ENCODE measurements around the gene XYLT1. TPM values are rescaled to one million over a fixed set of nuclear protein-coding genes. Genes with fewer than 3 reads are reported as not detected.
A peak's percentile ranks its signal among the peaks of the same experiment; 100 is the strongest.
"Not testable (repeated sequence)": the region's sequence is repeated elsewhere in the genome, so short reads cannot be mapped to it uniquely, and the experiment has no call there.

Gene XYLT1
- total RNA-seq, 1 donor from 2014 or later, result 0.45 TPM

DNA sequence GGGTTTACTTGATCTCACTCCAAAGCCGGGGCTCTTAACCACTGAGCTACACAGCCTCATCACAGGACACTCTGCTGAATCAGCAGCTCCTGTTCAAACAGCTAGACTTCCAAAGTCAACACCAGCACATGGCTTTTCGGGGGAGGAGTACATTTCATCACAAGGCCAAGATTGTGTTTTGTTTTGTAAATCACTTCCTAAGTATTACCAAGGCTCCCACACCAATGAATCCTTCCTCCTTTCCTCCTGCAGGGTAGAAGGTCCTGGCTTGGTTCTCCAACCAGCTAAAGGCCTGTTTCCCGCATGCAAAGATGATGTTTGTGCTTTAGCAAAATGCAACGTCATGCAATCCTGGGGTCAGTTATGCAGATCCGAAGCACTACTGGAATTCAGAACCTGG is 152.5 kb downstream of the XYLT1 start:
- ATAC-seq, result no peak

DNA sequence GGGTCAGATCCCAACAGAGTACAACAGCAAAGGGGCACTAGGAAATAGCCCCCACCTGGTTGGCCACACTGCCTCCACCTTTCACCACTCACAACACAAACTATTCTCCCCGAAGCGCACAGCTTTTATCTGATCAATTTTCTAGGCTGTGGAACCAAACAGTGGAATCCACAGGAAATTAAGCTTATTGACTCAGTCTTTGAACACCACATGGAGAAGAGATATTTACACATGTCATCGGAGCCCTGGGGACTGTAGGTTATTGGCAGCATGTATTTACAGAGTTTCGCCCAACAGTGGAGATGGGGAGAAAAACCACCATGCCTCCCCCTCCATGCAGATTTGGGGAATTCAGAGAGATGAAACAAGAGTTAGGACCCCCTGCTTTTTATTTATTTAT is 154.8 kb downstream of the XYLT1 start:
- DNase-seq (ENCODE audit: low spot score) (no peak), ATAC-seq (no peak)

More for the DNA sequence above, 152.5 kb downstream of the XYLT1 start:
- DNase-seq (ENCODE audit: low spot score), result no peak

DNA sequence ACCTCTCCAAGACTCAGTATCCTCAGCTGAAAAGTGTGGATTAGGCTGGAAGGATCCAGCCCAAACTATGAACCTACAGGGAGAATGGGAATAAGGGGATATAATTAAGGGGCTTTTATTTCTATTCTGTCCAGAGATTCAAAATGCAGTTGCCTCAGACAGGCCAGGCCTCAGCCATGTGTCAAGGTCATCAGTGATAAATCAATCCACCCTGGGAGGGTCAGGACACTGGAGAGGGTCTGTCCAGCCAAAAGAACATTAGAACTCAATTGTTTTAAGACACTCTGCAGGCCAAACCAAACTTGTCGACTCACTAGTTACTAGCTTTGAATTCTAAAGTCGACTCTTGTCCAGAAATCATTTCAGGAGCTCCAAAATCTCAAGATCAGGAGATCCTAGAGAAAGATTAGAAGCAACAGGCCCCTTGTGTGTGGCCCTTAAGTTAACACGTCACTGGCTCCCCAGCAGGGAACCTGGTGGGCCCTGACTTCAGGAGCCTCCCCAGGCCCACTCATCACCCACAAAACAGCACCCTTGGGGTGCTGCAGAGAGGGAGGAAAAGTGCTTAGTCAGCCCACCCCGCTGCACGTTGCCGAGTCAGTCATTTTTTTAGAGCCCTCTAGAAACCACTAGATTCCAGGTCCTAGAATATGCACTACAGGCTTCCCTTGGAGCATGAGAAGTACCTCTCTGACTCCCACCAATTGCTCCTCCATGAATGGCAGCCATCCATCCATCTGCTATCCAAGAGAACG is 156.8 kb downstream of the XYLT1 start:
- ATAC-seq (no peak), DNase-seq (ENCODE audit: low spot score) (no peak)

- DNase-seq (ENCODE audit: low spot score), result no peak
- peak; percentile 37 for ATAC-seq
Observed at GRCh38 chr16:17313085-17313611, 157.6 kb downstream of the XYLT1 start.

DNA sequence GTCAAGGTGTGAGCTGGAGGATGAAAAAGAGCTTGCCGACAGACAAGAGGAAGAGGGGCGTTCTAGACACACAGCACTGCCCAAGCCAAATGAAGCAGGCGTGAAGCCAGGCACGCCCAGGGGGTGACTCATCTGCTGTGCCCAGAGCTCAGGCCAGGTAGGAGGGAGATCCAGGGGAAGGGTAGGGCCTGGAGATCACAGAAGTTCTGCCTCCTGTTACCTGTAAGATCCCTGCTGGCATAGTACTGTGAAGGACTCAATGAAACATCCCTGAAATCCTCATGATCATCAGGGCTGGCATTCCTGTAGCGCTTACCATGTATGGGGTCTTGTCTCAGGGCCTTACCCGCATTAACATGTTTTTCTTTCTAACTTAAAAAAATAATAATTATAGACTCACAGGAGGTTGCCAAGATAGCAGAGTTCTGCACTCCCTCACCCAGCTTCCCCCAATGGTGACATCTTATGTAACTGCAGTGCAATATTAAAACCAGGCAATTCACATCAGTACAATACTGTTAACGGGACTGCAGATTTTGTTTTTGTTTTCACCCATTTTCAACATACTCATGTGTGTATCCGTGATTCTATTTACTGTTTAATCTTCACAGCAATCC is 158.6 kb downstream of the XYLT1 start:
- no peak for DNase-seq (ENCODE audit: low spot score)
- ATAC-seq, result no peak

DNA sequence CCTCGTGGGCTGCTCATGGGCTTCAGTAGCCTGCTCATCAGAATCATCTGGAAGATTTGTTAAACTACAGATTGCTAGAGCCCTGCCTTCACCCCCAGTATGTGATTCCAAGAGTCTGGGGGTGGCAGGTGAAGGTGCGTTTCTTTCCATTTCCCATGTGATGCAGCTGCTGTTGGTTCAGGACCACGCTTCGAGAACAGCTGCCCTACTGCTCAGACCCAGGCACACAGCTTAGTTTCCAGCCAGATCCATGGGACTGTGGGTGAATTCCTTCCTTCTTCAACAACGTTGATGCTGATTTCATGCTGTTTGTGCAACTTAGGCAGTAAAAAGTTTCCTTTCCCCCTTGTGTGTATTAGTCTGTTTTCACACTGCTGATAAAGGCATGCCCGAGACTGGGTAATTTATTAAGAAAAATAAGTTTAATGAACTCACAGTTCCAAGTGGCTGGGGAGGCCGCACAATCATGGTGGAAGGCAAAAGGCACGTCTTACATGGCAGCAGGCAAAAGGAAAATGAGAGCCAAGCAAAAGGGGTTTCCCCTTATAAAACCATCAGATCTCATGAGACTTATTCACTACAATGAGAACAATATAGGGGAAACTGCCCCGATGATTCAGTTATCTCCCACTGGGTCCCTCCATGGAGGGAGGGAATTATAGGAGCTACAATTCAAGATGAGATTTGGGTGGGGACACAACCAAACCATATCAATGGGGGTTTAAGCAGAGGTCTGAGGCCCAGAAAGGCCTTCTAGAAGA is 159.2 kb downstream of the XYLT1 start:
- DNase-seq (ENCODE audit: low spot score) (no peak), ATAC-seq (no peak)

DNA sequence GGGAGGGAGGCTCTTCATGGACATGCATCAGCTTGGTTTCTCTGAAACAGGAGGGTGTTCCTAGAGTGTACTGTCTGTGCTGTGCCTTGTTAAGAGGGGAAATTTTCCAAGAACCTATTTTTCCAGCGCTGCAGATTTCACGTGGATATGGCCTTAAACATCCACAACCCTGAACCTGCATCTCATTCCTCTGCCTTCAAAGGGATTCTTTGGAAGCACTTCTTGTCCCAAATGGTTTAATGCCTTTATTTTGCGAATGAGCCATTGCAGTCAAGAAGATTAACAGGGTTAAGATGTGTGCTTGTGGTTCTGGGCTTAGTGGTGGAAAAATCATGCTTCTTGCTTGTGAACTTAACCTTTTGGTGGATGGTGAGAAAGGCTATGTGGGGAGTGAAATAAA is 161.2 kb downstream of the XYLT1 start:
- ATAC-seq (no peak), DNase-seq (ENCODE audit: low spot score) (no peak)

DNA sequence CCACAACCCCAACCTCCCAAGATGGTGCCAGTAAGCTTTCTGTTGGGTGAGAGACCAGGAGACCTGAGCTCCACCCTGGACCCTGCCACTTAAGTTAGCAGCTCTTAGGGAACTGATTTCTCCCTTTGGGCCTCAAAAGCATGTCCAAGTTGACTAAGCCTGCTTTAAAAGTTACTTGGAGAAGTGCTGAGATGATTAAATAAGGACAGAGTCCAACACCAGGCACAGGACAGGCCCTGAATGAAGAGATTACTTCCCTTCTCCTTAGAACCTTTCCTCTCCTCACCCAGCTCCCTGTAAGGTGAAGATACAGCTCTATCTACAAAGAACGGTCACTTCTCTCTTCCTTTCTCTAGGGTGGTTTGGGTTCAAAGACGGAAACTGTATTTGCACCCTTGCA is 162.6 kb downstream of the XYLT1 start:
- no peak for ATAC-seq

DNA sequence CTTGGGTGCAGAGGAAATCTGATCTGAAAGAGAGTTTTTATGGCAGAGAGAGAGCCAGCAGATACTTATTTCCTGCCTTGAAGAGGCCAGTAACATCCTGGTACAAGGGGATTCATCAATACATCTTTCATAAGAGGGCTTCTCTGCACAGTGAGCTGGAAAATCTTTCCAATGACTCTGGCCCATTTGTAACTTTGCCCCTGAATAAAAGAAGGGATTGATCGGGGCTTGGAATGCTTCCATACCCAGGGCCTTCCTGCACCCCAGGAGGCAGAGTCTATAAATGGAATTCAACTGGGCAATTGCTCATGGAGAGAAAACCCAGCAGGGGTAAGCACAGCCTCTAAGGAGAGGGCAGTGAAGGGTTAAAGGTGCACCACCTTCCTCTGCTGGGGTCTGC is 163.3 kb downstream of the XYLT1 start:
- DNase-seq (ENCODE audit: low spot score) (no peak), ATAC-seq (no peak)

More for the DNA sequence above, 162.6 kb downstream of the XYLT1 start:
- DNase-seq (ENCODE audit: low spot score), result no peak

- no peak for DNase-seq (ENCODE audit: low spot score)
- ATAC-seq, result no peak
Observed at GRCh38 chr16:17306745-17307144, 164.0 kb downstream of the XYLT1 start.

DNA sequence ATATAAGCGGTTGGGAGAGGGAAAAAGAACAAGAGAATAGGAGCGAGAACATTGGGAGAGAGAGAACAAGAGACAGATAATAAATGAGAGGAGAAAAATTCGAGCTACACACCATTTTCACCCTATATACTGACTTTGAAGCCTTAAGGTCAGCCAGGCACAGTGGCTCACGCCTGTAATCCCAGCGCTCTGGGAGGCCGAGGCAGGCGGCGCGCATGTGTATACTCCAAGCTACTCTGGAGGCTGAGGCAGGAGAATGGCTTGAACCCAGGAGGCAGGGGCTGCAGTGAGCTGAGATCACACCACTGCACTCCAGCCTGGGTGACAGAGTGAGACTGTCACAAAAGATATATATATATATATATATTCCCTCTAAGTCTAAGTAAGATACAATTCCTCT is 164.5 kb downstream of the XYLT1 start:
- ATAC-seq; DNase-seq (ENCODE audit: low spot score): not testable (repeated sequence)

DNA sequence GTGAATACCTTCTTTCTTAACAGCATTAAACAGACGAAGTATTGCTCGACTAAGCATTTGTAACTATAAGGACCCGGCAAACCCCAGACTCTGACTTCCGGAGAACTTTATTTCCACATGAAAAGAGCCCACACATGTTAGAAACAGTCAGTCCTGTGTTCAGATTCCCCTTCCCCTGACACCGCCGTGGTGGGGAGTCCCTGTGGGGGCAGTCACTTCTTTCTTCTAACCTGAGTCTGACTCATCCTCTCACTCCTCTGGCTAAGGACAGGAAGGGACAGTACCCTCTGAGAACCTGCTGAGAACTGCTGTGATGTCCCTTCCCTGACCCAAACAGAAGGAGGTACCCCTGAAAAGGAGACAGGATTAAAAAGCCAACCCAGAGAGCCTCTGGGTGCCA is 165.1 kb downstream of the XYLT1 start:
- ATAC-seq, result no peak
- no peak for DNase-seq (ENCODE audit: low spot score)

- no peak for ATAC-seq
- no peak for DNase-seq (ENCODE audit: low spot score)
Observed at GRCh38 chr16:17304491-17305119, 166.2 kb downstream of the XYLT1 start.

DNA sequence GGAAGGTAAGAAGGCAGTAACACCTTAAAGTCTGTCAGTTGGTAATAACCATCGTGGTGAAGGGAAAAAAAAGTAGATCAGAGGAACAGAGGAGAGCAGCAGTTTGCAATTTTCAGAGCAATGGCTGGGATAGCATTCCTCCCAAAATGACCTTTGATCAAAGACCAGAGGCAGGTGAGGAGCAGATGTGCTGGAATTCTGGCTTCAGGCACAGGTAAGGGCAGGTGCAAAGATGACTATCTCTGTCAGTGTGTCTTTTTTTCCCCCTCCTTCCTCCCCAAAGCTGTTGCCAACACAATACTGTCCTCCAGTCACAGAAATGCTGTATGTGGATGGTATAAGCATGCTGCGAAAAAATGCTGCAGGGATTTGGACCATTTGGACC is 166.7 kb downstream of the XYLT1 start:
- DNase-seq (ENCODE audit: low spot score) (no peak), ATAC-seq (no peak)

GRCh38 chr16:17303101-17303500 is 167.7 kb downstream of the XYLT1 start:
- ATAC-seq (no peak), DNase-seq (ENCODE audit: low spot score) (no peak)

DNA sequence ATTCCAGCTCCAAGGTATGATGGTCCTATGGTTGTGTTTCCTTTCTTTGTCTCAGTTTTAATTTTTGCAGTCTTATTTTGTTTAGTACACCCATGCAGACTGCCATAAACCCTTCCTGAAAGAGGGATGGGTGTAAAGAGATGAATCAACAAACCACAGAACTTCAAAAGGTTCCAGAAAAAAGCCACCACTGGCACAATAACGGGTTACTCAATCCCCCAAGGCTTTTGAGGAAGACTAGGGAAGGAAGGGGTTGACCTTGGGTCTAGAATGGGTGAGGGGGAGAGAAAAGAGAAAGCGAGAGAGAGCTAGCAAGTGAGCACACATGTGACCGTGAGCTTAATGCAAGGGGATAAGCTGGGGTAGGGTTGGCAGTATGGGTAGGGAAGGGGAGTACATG is 168.1 kb downstream of the XYLT1 start:
- ATAC-seq (no peak), DNase-seq (ENCODE audit: low spot score) (no peak)

GRCh38 chr16:17302214-17302613 is 168.5 kb downstream of the XYLT1 start:
- ATAC-seq (no peak), DNase-seq (ENCODE audit: low spot score) (no peak)

GRCh38 chr16:17301593-17302135 is 169.1 kb downstream of the XYLT1 start:
- no peak for ATAC-seq
- no peak for DNase-seq (ENCODE audit: low spot score)

DNA sequence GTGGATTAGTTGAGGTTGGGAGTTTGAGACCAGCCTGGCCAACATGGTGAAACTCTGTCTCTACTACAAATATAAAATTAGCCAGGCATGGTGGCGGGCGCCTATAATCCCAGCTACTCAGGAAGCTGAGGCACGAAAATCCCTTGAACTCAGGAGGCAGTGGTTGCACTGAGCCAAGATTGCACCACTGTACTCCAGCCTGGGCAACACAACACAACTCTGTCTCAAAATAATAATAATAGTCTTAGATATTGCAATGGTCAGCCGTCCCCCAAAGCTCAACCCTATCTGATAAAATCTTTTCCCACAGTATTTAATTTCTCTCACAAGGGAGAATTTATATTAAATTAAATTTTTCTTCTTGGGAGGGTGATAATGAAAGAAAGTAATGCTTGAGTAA is 169.6 kb downstream of the XYLT1 start:
- DNase-seq (ENCODE audit: low spot score) (no peak), ATAC-seq (no peak)

- ATAC-seq (no peak), DNase-seq (ENCODE audit: low spot score) (no peak)
Observed at GRCh38 chr16:17299790-17300189, 171.0 kb downstream of the XYLT1 start.

DNA sequence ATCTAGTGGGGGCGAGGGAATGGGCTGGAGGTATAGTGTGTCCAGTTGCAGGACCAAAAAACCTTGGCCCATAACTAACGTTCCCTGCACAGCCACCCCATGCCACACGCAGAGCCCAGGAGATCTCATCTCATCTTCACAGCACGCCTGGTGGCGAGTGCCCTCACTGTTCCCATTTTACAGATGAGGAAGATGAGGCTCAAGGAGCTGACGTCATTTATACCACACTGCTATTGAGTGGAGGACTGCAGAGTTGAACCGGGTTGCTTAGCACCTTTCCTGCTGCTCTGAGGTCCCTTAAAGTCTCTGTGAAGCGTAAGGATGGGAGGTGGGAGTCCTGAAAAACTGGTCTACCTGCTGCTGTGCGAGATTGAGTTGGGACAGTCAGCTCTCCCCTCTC is 172.5 kb downstream of the XYLT1 start:
- DNase-seq (ENCODE audit: low spot score), result no peak
- ATAC-seq, result no peak

Data from left lobe of liver (tissue), 2 donors.